Esophagus squamous epithelium (tissue), 4 donors: ENCODE data around the gene GOLGA8J.

Source experiments
- CTCF ChIP-seq, 6 experiments: fragments of 450-650 bp in 4 of 6; fragments of 200-600 bp in 2 of 6; sonication (generic) in 2 of 6; IDR thresholded peaks; one replicate each; pipeline ENCODE4 v1.5.1; 2016 to 2019; ENCODE audit warnings: antibody characterized with exemption in 6 of 6, mild to moderate bottlenecking in 4 of 6, moderate library complexity in 4 of 6
- POLR2A ChIP-seq, 4 donors: fragments of 450-650 bp; IDR thresholded peaks; one replicate each; pipeline ENCODE4 v1.6.1; 2017; ENCODE audit warnings: antibody characterized with exemption in 4 of 4, mild to moderate bottlenecking in 4 of 4, moderate library complexity in 3 of 4

- TF ChIP-seq CTCF (IDR thresholded peaks at IDR 0.05) (no peak), POLR2A (IDR thresholded peaks at IDR 0.05) (no peak)
Measured at GRCh38 chr15:30038667-30039523, 43.9 kb upstream of the GOLGA8J start.
